K562 (cell line): Measurements from ENCODE around the gene MYL12B. TPM values are rescaled to one million over a fixed set of nuclear protein-coding genes. Genes with fewer than 3 reads are reported as not detected.

Experiments
- polyA plus RNA-seq, 8 experiments: library from polyadenylated mRNA; depleted of rRNA in 4 of 8; stranded (reverse) in 5 of 8; unstranded in 3 of 8; fragments of >200 nt; fragmentation: Nextera tagmentation in 2 of 8; fragmentation: Illumina TruSeq in 1 of 8; extraction: Ambion mirVana in 2 of 8; extraction: Trizol in 1 of 8; gene quantifications; 2 replicates each; pipeline versions ENCODE4 v1.2.1 to v1.2.3, GENCODE V29; 2011 to 2014; ENCODE audit warnings: inconsistent platforms in 1 of 8, missing spikeins in 1 of 8
- total RNA-seq, 7 experiments: library from RNA; depleted of rRNA in 6 of 7; stranded (reverse); fragments of >200 nt in 6 of 7; fragmentation: Illumina TruSeq in 2 of 7; extraction: Trizol in 2 of 7; gene quantifications; 2 replicates each; pipeline versions ENCODE4 v1.2.1 to v1.2.3, GENCODE V29; 2011 to 2021; ENCODE audit warnings: low replicate concordance in 1 of 7

MYL12B gene
- total and polyA plus RNA-seq, 9 of the 15 experiments (the other 6 are each of a cell fraction or from before 2014, with no cell fraction given) = 220 to 995 (median 463) TPM

Other genes starting within 250 kb of the MYL12B start
- 21.0 and 23.3 TPM in 2 replicates for gene LPIN2, start 249.0 kb upstream of the MYL12B start, total RNA-seq (2014; rRNA removed)
- gene LPIN2, start 249.0 kb upstream of the MYL12B start, total RNA-seq (2014; rRNA removed; fragmentation: Illumina TruSeq; extraction: Trizol) = 20.6 and 23.5 TPM in 2 replicates
- gene LPIN2, start 249.0 kb upstream of the MYL12B start, total RNA-seq (2015; rRNA removed; fragmentation: Illumina TruSeq; extraction: Trizol) = 24.3 and 25.3 TPM in 2 replicates
- 26.1 and 31.7 TPM in 2 replicates for gene LPIN2, start 249.0 kb upstream of the MYL12B start, total RNA-seq (2021)
- 33.2 and 34.8 TPM in 2 replicates for gene LPIN2, start 249.0 kb upstream of the MYL12B start, polyA plus RNA-seq (2011; rRNA removed)
- 24.2 and 30.3 TPM in 2 replicates for gene LPIN2, start 249.0 kb upstream of the MYL12B start, polyA plus RNA-seq (2014; fragmentation: Illumina TruSeq; extraction: Trizol)
- 1 to 10 TPM; 5.2 to 7.6 TPM for gene LPIN2, start 249.0 kb upstream of the MYL12B start, polyA plus RNA-seq (2014; fragmentation: Nextera tagmentation; extraction: Ambion mirVana)
- 23.0 and 24.6 TPM in 2 replicates for gene LPIN2, start 249.0 kb upstream of the MYL12B start, polyA plus RNA-seq (2014; rRNA removed)
- gene MYOM1, start 42.2 kb upstream of the MYL12B start, total RNA-seq (2014; rRNA removed) = 0.41 and 0.59 TPM in 2 replicates
- gene MYOM1, start 42.2 kb upstream of the MYL12B start, total RNA-seq (2014; rRNA removed; fragmentation: Illumina TruSeq; extraction: Trizol) = 0.22 and 0.29 TPM in 2 replicates
- 0.47 and 0.64 TPM in 2 replicates for gene MYOM1, start 42.2 kb upstream of the MYL12B start, total RNA-seq (2015; rRNA removed; fragmentation: Illumina TruSeq; extraction: Trizol)
- 0.29 and 0.35 TPM in 2 replicates for gene MYOM1, start 42.2 kb upstream of the MYL12B start, total RNA-seq (2021)
- 0.06 and 0.16 TPM in 2 replicates for gene MYOM1, start 42.2 kb upstream of the MYL12B start, polyA plus RNA-seq (2011; rRNA removed)
- gene MYOM1, start 42.2 kb upstream of the MYL12B start, polyA plus RNA-seq (2014; fragmentation: Illumina TruSeq; extraction: Trizol) = 0.25 and 0.71 TPM in 2 replicates
- under 1 TPM; 0.01 to 0.03 TPM for gene MYOM1, start 42.2 kb upstream of the MYL12B start, polyA plus RNA-seq (2014; fragmentation: Nextera tagmentation; extraction: Ambion mirVana)
- 0.32 and 0.62 TPM in 2 replicates for gene MYOM1, start 42.2 kb upstream of the MYL12B start, polyA plus RNA-seq (2014; rRNA removed)
- 426 and 468 TPM in 2 replicates for gene MYL12A, start 14.3 kb upstream of the MYL12B start, total RNA-seq (2014; rRNA removed)
- 562 and 622 TPM in 2 replicates for gene MYL12A, start 14.3 kb upstream of the MYL12B start, total RNA-seq (2014; rRNA removed; fragmentation: Illumina TruSeq; extraction: Trizol)
- gene MYL12A, start 14.3 kb upstream of the MYL12B start, total RNA-seq (2015; rRNA removed; fragmentation: Illumina TruSeq; extraction: Trizol) = 508 and 559 TPM in 2 replicates
- 308 TPM in 2 replicates for gene MYL12A, start 14.3 kb upstream of the MYL12B start, total RNA-seq (2021)
- 714 and 790 TPM in 2 replicates for gene MYL12A, start 14.3 kb upstream of the MYL12B start, polyA plus RNA-seq (2011; rRNA removed)
- 471 and 510 TPM in 2 replicates for gene MYL12A, start 14.3 kb upstream of the MYL12B start, polyA plus RNA-seq (2014; fragmentation: Illumina TruSeq; extraction: Trizol)
- 1,000 to 10,000 TPM in 1 of 2 experiments, 100 to 1,000 TPM in 1; 837 to 1,031 TPM for gene MYL12A, start 14.3 kb upstream of the MYL12B start, polyA plus RNA-seq (2014; fragmentation: Nextera tagmentation; extraction: Ambion mirVana)
- gene MYL12A, start 14.3 kb upstream of the MYL12B start, polyA plus RNA-seq (2014; rRNA removed) = 365 and 466 TPM in 2 replicates
- gene TGIF1, start 188.0 kb downstream of the MYL12B start, total RNA-seq (2014; rRNA removed) = 40.1 and 65.8 TPM in 2 replicates
- gene TGIF1, start 188.0 kb downstream of the MYL12B start, total RNA-seq (2014; rRNA removed; fragmentation: Illumina TruSeq; extraction: Trizol) = 49.2 and 54.5 TPM in 2 replicates
- 43.5 and 47.9 TPM in 2 replicates for gene TGIF1, start 188.0 kb downstream of the MYL12B start, total RNA-seq (2015; rRNA removed; fragmentation: Illumina TruSeq; extraction: Trizol)
- gene TGIF1, start 188.0 kb downstream of the MYL12B start, total RNA-seq (2021) = 44.6 and 49.3 TPM in 2 replicates
- 55.5 and 56.3 TPM in 2 replicates for gene TGIF1, start 188.0 kb downstream of the MYL12B start, polyA plus RNA-seq (2011; rRNA removed)
- 60.9 and 77.7 TPM in 2 replicates for gene TGIF1, start 188.0 kb downstream of the MYL12B start, polyA plus RNA-seq (2014; fragmentation: Illumina TruSeq; extraction: Trizol)
- gene TGIF1, start 188.0 kb downstream of the MYL12B start, polyA plus RNA-seq (2014; fragmentation: Nextera tagmentation; extraction: Ambion mirVana) = 10 to 100 TPM; 16.1 to 18.0 TPM
- gene TGIF1, start 188.0 kb downstream of the MYL12B start, polyA plus RNA-seq (2014; rRNA removed) = 40.6 and 43.7 TPM in 2 replicates